Measurements from ENCODE around the gene COG1.

The COG1 gene

DNA sequence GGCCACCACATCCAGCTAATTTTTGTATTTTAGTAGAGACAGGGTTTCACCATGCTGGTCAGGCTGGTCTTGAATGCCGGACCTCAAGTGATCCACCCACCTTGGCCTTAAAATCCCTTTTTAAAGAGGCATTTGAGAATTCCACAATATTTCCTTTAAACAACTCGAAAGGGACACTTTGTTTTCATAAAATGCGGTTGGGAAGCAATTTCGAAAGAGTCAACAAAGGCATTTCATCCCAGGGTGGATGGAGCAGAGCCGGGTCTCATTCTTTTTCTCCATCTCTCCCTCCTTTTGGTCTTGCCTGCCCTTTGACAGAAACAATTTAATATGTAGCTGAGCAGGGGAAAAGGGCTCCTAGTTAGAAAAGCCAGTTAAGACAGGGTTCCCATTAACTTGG, 13.5 kb upstream of the COG1 start:
- H3K27ac ChIP-seq = no peak overlapping the region
- TF ChIP-seq CTCF (conservative IDR thresholded peaks at IDR 0.05) = no peak

DNA sequence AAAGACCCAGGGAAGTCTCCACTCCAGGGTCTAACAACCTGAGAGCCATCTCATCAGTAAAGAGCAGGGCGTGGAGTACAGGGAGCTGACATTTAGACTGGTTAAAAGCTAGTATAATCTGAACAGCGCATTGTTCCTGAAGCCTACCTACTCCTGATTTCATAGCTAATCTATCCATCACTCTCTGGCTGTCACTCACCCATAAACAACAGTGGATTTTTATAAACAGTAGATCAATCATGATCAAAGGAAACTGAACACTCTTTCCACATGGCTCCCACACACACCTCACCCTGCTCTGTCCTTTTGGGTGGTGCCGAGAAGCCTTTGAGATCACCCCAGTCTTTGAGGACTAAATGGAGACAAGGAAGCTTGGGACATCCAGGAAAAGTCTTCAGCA, 13.0 kb upstream of the COG1 start:
- H3K27ac ChIP-seq = no peak overlapping the region
- TF ChIP-seq CTCF (conservative IDR thresholded peaks at IDR 0.05) = no peak

DNA sequence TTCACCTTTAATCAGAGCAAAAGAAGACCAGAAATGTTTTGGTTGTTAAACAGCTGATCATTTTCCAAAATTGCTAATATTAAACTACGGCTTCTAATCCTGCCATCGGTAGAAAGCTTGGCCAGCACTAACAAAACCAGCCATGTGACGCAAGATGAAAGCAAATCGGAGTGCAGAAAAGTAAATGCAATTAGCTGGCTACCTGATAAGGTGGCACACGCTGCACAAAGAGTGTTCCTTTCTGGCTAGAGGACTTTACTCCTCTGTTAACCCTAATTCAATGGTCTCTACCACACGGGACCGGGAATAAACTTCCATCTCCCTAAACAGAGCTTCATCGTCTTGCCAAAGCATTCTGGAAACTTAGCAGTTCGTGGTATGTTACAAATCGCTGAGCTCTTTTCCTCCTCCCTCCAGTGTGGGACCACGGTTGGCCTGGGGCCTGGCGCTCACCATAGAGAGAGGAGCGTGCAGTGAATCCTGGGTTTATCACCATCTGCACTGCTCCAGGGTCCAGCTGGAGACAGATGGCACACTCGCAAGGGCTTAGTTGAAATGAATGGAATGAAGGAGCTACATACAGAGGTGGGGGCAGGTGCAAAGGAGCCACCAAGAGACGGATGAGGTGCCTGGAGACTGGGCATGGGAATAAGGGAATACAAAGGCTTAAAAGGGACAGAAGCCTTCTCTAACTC, 10.1 kb upstream of the COG1 start:
- no peak for TF ChIP-seq CTCF (conservative IDR thresholded peaks at IDR 0.05)
- no peak overlapping the region for H3K27ac ChIP-seq

- no peak for TF ChIP-seq CTCF (conservative IDR thresholded peaks at IDR 0.05)
- no peak overlapping the region for H3K27ac ChIP-seq
Measured at GRCh38 chr17:73184136-73184993, 8.5 kb upstream of the COG1 start.

GRCh38 chr17:73186283-73187050, 6.4 kb upstream of the COG1 start:
- TF ChIP-seq CTCF (conservative IDR thresholded peaks at IDR 0.05) = no peak

DNA sequence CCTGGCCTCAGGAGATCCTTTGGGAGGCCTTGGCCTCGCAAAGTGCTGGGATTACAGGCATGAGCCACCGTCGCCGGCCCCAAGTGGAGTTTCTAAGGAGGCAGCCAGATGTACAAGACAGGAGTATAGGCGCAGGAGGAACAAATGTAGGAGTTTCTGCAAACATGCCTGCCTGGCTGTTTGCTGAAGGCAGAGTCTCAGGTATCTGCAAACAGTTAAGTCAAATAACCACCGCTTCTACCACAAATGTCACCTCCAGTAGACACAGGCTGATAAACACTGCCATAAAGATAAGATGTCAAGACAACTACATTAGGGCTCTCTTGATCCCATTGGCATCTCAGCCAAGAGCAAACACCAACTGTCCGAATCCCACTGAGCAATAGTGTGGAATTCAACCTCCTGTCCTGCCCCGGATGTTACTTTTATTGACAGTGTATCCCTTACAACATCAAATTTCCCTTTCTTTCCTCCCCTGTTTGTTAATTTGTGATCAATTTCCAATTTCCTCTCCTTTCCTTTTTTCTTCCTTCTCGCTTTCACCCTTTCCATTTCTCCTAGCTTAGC, 5.6 kb upstream of the COG1 start:
- H3K27ac ChIP-seq = peak overlapping the region; percentile 38; the same call in 1 of the 2 replicates
- TF ChIP-seq CTCF (conservative IDR thresholded peaks at IDR 0.05) = no peak

More at GRCh38 chr17:73186283-73187050, 6.4 kb upstream of the COG1 start:
- H3K27ac ChIP-seq = peak overlapping the region; percentile 38; the same call in 1 of the 2 replicates

All from VCaP (cell line).